HFFc6 (cell line): ENCODE measurements around the gene INSIG2. TPM values are rescaled to one million over a fixed set of nuclear protein-coding genes. Genes with fewer than 3 reads are reported as not detected.

Source experiments
- DNase-seq: peaks from one replicate; pipeline ENCODE4 v3.0.0-alpha.2; 2018
- H3K27ac Mint-ChIP-seq: 2 replicates; pipeline ENCODE4 v1.8.0; 2020; ENCODE audit warnings: mild to moderate bottlenecking, mixed read lengths
- H3K27me3 Mint-ChIP-seq: 2 replicates; pipeline ENCODE4 v1.8.0; 2021; ENCODE audit warnings: mild to moderate bottlenecking, moderate library complexity, mixed read lengths; ENCODE audit not compliant: insufficient read depth
- H3K36me3 Mint-ChIP-seq: 2 replicates; pipeline ENCODE4 v1.8.0; 2021; ENCODE audit warnings: low read depth, mixed read lengths
- H3K4me1 Mint-ChIP-seq: 2 replicates; pipeline ENCODE4 v1.8.0; 2020; ENCODE audit warnings: low read depth, mixed read lengths
- H3K4me3 Mint-ChIP-seq: 2 replicates; pipeline ENCODE4 v1.8.0; 2020; ENCODE audit warnings: mild to moderate bottlenecking, moderate library complexity, mixed read lengths
- H3K9me3 Mint-ChIP-seq: 2 replicates; pipeline ENCODE4 v1.8.0; 2020; ENCODE audit warnings: mild to moderate bottlenecking, mixed read lengths
- total RNA-seq, 6 experiments: library from RNA; stranded (reverse); fragmentation: NEBNext Ultra II Directional; extraction: Animal tissue kit (Norgen Biotek cat#: 25700); gene quantifications; 2 replicates in 1 of 6; 3 replicates in 5 of 6; pipeline ENCODE4 v1.2.3, GENCODE V29; 2021
- TF ChIP-seq, protein P1 (sequence below): fragments of 200-600 bp; sonication (generic); IDR thresholded peaks from 2 replicates; pipeline ENCODE4 v1.5.0; 2021; ENCODE audit warnings: antibody characterized with exemption, mild to moderate bottlenecking

Gene INSIG2
- total RNA-seq, 6 experiments from 2014 or later = 9.6 to 12.2 (median 10.1) TPM

DNA sequence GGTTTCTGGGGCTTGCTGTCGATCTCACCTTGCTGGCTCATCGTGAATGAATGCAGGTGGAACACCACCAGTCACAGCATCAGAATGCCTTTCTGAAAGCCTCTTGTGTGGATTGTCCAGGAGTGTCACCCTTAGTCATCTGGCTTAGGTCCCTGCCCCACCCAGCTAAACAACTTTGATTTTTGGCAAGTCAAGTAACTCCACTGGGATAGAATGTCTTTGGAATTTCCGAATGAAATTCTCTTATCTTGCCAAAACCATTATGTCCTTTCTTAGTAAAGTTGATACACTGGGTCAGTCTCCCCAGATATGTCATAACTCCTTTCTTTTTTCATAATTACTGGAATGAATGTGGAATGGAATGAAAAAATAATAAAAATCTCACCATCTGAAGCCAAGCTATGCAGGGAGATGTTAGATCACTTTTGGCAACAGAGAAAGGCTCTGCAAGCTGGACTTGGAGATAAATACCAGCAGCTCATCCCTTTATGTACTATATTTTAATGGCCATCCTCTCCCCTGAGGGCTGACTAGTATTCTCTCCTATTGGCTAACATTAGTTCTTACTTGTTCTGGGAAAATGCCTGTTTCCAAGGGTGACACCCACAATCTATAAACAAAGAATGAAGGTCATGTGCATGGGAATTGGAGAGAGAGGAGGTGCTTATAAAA lies 35.4 kb downstream of the INSIG2 start:
- H3K9me3 Mint-ChIP-seq = no peaks in the 10 kb centered on the region
- DNase-seq = peak; percentile 96
- H3K27me3 Mint-ChIP-seq = peaks cover 11% of the 10 kb centered on the region
- H3K27ac Mint-ChIP-seq = peak overlapping the region; percentile 75
- H3K36me3 Mint-ChIP-seq = no peaks in the 10 kb centered on the region
- H3K4me1 Mint-ChIP-seq = peaks cover 28% of the 10 kb centered on the region
- TF ChIP-seq, protein P1, sequence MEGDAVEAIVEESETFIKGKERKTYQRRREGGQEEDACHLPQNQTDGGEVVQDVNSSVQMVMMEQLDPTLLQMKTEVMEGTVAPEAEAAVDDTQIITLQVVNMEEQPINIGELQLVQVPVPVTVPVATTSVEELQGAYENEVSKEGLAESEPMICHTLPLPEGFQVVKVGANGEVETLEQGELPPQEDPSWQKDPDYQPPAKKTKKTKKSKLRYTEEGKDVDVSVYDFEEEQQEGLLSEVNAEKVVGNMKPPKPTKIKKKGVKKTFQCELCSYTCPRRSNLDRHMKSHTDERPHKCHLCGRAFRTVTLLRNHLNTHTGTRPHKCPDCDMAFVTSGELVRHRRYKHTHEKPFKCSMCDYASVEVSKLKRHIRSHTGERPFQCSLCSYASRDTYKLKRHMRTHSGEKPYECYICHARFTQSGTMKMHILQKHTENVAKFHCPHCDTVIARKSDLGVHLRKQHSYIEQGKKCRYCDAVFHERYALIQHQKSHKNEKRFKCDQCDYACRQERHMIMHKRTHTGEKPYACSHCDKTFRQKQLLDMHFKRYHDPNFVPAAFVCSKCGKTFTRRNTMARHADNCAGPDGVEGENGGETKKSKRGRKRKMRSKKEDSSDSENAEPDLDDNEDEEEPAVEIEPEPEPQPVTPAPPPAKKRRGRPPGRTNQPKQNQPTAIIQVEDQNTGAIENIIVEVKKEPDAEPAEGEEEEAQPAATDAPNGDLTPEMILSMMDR = no peak
- H3K4me3 Mint-ChIP-seq = peak overlapping the region; percentile 23; the same call in 1 of the 2 replicates

DNA sequence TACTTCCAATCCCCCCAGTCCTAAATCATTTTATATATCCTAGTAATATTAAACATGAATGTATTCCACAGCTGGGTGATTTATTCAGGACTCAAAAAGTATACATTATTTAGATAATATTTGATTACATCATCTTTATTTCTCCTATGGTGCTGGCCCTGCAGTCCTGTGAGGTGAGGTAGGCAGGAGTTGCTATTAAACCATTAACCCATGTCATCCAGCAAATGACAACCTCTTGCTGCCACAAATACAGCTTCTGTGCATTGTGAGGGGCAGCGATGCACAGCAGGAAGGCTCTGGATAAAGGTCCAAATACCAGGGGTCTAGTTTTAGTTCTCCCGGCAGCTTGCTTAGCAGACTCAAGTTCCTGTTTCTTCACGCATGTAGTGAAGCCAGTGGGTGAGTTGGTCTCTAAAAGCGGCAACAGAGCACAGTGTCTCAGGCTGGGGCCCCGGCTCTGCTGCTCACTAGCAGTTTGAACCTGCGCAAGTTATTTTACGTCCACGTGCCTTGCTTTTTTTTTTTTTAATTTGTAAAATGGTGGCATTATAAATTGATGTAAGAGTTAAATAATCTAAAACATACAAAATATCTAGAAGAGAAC lies 36.1 kb downstream of the INSIG2 start:
- DNase-seq = no peak
- peaks cover 12% of the 10 kb centered on the region for H3K27me3 Mint-ChIP-seq
- peaks cover 28% of the 10 kb centered on the region for H3K4me1 Mint-ChIP-seq
- peak overlapping the region; percentile 75 for H3K27ac Mint-ChIP-seq
- no peak overlapping the region for H3K4me3 Mint-ChIP-seq
- TF ChIP-seq, protein P1 = no peak
- H3K9me3 Mint-ChIP-seq = no peaks in the 10 kb centered on the region
- no peaks in the 10 kb centered on the region for H3K36me3 Mint-ChIP-seq

DNA sequence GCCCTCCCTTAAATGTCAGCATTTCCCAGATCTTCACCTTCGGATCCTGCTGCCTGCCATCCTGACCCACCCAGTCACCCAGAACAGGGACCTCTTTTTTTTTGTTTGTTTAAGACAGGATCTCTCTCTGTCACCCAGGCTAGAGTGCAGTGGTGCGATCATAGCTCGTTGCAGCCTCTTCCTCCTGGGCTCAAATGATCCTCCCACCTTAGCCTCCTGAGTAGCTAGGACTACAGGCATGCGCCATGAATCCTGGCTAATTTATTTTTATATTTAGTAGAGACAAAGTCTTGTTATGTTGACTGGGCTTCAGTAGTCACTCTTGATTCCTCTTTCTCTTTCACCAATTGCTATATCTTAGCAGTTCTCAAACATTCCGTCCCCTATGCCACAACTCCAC lies 39.0 kb downstream of the INSIG2 start:
- Mint-ChIP-seq H3K4me1 (peaks cover 22% of the 10 kb centered on the region), H3K4me3 (no peak overlapping the region), H3K27ac (no peak overlapping the region), H3K27me3 (peaks cover 14% of the 10 kb centered on the region; the same call in 1 of the 2 replicates), H3K36me3 (no peaks in the 10 kb centered on the region), H3K9me3 (no peaks in the 10 kb centered on the region)
- no peak for DNase-seq
- TF ChIP-seq, protein P1 = no peak

GRCh38 chr2:118128826-118129225 lies 40.6 kb downstream of the INSIG2 start:
- Mint-ChIP-seq H3K27me3 (peaks cover 8% of the 10 kb centered on the region; the same call in 1 of the 2 replicates), H3K27ac (no peak overlapping the region), H3K4me3 (no peak overlapping the region), H3K36me3 (no peaks in the 10 kb centered on the region), H3K4me1 (peaks cover 8% of the 10 kb centered on the region), H3K9me3 (no peaks in the 10 kb centered on the region)
- DNase-seq = no peak
- TF ChIP-seq, protein P1 = no peak

- DNase-seq = no peak
- H3K4me3 Mint-ChIP-seq = no peak overlapping the region
- no peaks in the 10 kb centered on the region for H3K9me3 Mint-ChIP-seq
- peaks cover 8% of the 10 kb centered on the region; the same call in 1 of the 2 replicates for H3K27me3 Mint-ChIP-seq
- no peaks in the 10 kb centered on the region; the same call in 1 of the 2 replicates for H3K4me1 Mint-ChIP-seq
- H3K36me3 Mint-ChIP-seq = no peaks in the 10 kb centered on the region
- TF ChIP-seq, protein P1 = no peak
- no peak overlapping the region for H3K27ac Mint-ChIP-seq
Observed at GRCh38 chr2:118130385-118130784, 42.1 kb downstream of the INSIG2 start.
